Measurements from ENCODE around the gene RBM6.
A peak's percentile ranks its signal among the peaks of the same experiment; 100 is the strongest.
"Not testable (repeated sequence)": the region's sequence is repeated elsewhere in the genome, so short reads cannot be mapped to it uniquely, and the experiment has no call there.

The RBM6 gene

DNA sequence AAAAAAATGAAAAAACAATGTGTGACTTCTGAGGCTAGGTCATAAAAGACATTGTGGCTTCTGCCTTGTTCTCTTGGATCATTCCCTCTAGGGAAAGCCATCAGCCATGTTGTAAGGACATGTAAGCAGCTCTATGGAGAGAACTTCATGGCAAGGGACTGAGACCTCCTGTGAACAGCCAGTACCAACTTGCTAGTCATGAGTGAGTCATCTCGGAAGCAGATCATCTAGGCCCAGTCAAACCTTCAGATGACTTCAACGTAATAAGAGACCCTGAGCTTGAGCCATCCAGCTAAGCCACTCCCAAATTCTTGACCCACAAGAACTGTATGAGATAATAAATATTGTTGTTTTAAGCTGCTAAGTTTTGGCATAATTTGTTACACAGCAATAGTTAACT, 15.3 kb upstream of the RBM6 start:
- Histone ChIP-seq H3K9me3 (ENCODE audit: control insufficient read depth, insufficient read depth, low read length) (no peaks in the 10 kb centered on the region), H3K4me1 (ENCODE audit: control insufficient read depth, insufficient read depth, low read length) (no peaks in the 10 kb centered on the region), H3K27ac (ENCODE audit: low read depth, low read length) (no peak overlapping the region), H3K27me3 (ENCODE audit: control insufficient read depth, insufficient read depth, low read length) (no peaks in the 10 kb centered on the region), H3K4me3 (ENCODE audit: low read depth, low read length) (no peak overlapping the region), H3K9ac (ENCODE audit: low read depth, low read length) (no peak overlapping the region), H3K36me3 (ENCODE audit: control insufficient read depth, insufficient read depth, low read length) (no peaks in the 10 kb centered on the region)

DNA sequence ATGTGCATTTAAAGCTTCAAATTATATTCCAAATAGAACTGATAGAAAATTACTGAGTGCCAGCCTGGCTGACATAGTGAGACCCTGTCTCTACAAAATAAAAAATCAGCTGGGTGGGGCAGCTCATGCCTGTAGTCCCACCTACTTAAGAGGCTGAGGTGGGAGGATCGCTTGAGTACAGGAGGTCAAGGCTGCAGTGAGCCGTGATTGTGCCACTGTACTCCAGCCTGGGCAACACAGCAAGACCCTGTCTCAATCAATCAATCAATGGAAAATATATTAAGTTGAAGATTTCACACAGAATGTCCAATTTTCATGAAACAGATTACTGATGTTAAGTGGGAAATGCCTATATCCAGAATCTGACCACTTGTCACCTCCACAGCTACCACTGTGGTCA, 14.5 kb upstream of the RBM6 start:
- no peaks in the 10 kb centered on the region for H3K36me3 ChIP-seq (ENCODE audit: control insufficient read depth, insufficient read depth, low read length)
- H3K4me1 ChIP-seq (ENCODE audit: control insufficient read depth, insufficient read depth, low read length): peaks cover 7% of the 10 kb centered on the region
- no peak overlapping the region for H3K4me3 ChIP-seq (ENCODE audit: low read depth, low read length)
- H3K27ac ChIP-seq (ENCODE audit: low read depth, low read length): no peak overlapping the region
- no peak overlapping the region for H3K9ac ChIP-seq (ENCODE audit: low read depth, low read length)
- H3K9me3 ChIP-seq (ENCODE audit: control insufficient read depth, insufficient read depth, low read length): no peaks in the 10 kb centered on the region
- no peaks in the 10 kb centered on the region for H3K27me3 ChIP-seq (ENCODE audit: control insufficient read depth, insufficient read depth, low read length)

DNA sequence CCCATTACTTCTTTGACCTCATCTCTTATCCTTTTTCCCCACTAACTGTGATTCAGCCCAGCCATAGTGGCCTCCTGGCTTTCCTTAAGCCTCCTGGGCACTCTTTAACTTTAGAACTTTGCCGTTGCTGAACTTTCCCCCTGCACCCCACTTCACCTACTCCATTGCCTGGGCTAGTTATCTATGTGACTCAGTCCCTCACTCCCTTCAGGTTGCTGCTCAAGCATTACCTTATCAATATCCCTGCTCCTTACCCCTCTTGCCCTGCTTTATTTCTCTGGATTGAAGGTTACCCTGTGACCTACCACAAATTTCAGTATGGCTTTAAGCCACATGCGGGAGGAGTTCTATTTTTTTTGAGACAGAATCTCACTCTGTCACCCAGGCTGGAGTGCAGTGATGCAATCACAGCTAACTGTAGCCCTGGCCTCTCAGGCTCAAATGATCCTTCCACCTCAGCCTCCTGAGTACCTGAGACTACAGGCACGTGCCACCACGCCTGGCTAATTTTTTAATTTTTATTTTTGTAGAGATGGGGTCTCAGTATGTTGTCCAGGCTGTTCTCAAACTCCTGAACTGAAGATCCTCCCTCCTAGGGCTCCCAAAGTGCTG, 13.7 kb upstream of the RBM6 start:
- no peaks in the 10 kb centered on the region for H3K36me3 ChIP-seq (ENCODE audit: control insufficient read depth, insufficient read depth, low read length)
- no peak overlapping the region for H3K9ac ChIP-seq (ENCODE audit: low read depth, low read length)

DNA sequence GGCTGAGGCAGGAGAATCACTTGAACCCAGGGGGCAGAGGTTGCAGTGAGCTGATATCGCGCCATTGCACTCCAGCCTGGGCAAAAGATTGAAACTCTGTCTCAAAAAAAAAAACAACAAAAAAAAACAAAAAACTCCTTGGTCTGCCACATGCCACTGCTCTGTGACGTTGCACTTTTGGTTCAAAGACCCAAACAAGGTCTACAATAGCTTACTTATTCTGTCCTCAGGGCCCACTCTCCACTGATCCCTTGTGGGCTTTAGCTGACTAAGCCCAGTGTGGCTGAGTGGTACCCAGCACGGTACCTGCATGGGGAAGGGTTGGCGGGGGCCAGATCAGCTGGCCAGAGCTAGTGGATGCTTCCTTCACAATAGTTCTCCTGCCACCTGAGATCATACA, 12.2 kb upstream of the RBM6 start:
- no peak overlapping the region for H3K27ac ChIP-seq (ENCODE audit: low read depth, low read length)
- H3K9ac ChIP-seq (ENCODE audit: low read depth, low read length): no peak overlapping the region
- H3K9me3 ChIP-seq (ENCODE audit: control insufficient read depth, insufficient read depth, low read length): no peaks in the 10 kb centered on the region
- no peaks in the 10 kb centered on the region for H3K27me3 ChIP-seq (ENCODE audit: control insufficient read depth, insufficient read depth, low read length)
- no peak overlapping the region for H3K4me3 ChIP-seq (ENCODE audit: low read depth, low read length)
- no peaks in the 10 kb centered on the region for H3K36me3 ChIP-seq (ENCODE audit: control insufficient read depth, insufficient read depth, low read length)
- H3K4me1 ChIP-seq (ENCODE audit: control insufficient read depth, insufficient read depth, low read length): peaks cover 16% of the 10 kb centered on the region

More for the DNA sequence above, 13.7 kb upstream of the RBM6 start:
- peaks cover 15% of the 10 kb centered on the region for H3K4me1 ChIP-seq (ENCODE audit: control insufficient read depth, insufficient read depth, low read length)
- no peak overlapping the region for H3K27ac ChIP-seq (ENCODE audit: low read depth, low read length)
- no peaks in the 10 kb centered on the region for H3K9me3 ChIP-seq (ENCODE audit: control insufficient read depth, insufficient read depth, low read length)
- no peak overlapping the region for H3K4me3 ChIP-seq (ENCODE audit: low read depth, low read length)
- H3K27me3 ChIP-seq (ENCODE audit: control insufficient read depth, insufficient read depth, low read length): no peaks in the 10 kb centered on the region

DNA sequence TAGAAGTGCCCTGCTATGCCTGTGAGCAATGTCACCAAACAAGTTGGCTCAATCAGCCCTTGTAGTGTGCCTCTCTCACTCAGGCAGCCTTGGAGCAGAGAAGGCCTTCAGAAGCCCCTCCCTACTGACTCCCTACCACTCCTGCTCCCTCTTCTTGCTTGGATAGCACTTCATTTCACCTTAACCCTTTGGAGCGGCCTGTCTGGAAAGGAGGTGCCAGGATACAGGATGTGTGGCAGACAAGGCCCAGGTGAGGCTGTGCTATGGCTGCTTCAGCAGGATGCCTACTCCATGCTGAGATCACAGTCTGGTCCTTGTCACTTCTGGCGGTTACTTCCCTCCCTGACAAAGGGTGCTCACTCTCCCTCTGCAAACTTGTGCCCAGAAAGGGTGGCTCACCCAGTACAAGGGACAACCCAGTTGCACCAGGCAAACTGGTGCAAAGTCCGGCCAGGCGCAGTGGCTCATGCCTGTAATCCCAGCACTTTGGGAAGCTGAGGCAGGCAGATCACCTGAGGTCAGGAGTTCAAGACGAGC, 11.4 kb upstream of the RBM6 start:
- Histone ChIP-seq H3K9me3 (ENCODE audit: control insufficient read depth, insufficient read depth, low read length) (no peaks in the 10 kb centered on the region), H3K4me1 (ENCODE audit: control insufficient read depth, insufficient read depth, low read length) (peaks cover 16% of the 10 kb centered on the region), H3K27me3 (ENCODE audit: control insufficient read depth, insufficient read depth, low read length) (no peaks in the 10 kb centered on the region), H3K36me3 (ENCODE audit: control insufficient read depth, insufficient read depth, low read length) (no peaks in the 10 kb centered on the region), H3K27ac (ENCODE audit: low read depth, low read length) (no peak overlapping the region), H3K9ac (ENCODE audit: low read depth, low read length) (no peak overlapping the region), H3K4me3 (ENCODE audit: low read depth, low read length) (peak overlapping the region; percentile 79; the same call in 1 of the 2 replicates)

DNA sequence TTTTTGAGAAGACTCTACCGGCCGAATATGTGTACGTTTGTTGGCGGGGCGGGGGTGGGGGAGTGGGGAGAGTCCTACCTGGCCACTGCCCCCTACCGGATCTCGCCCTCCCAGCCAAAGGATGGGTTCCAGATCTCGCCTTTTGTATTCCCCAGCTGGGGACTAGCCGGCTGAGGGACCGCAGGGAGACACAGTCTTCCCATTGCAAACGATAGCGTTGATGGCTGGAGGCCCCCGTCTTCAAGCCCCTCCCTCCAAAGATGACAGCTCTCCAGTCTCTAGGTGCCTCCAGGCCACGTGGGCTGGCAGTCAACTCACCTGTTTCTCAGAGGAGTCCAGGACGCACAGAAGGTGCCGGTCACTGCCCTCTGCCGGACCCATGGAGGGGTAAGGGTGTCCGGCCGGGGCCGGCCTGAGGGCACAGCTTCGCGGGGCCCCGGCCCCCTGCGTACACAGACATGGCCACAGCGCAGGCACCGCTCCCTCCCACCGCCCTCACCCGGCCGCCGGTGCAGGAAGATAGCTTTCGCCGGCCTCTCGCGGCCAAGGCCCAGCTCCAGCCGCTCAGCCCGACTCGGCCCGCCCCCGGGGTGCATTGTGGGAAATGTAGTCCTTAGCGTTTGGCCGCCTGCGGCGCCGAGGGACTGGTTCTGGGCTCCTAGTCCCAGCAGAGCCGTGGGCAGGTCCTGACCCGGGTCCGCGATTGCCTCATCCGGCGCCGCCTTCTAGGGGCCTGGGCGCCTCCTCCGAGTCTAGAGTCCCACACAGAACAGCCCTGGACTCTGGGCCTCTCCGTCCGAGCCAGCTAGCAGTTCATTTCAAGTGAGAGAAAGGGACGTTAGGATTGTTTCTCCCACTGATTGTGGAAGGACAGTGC, 10.4 kb upstream of the RBM6 start, which contains the start of gene MON1A:
MON1A (minus strand) TSS at position 521 of the 877 bp plus-strand sequence. CDS start 16,465 bp downstream, outside the sequence.
- no peaks in the 10 kb centered on the region for H3K27me3 ChIP-seq (ENCODE audit: control insufficient read depth, insufficient read depth, low read length)
- H3K4me1 ChIP-seq (ENCODE audit: control insufficient read depth, insufficient read depth, low read length): peaks cover 16% of the 10 kb centered on the region
- 0 out of 2 replicates have a peak within 1 kb of the TSS, but pooled peaks have one; percentile 15 for H3K9ac ChIP-seq (ENCODE audit: low read depth, low read length)
- H3K27ac ChIP-seq (ENCODE audit: low read depth, low read length): peak within 1 kb of the TSS; percentile 80
- no peaks in the 10 kb centered on the region for H3K36me3 ChIP-seq (ENCODE audit: control insufficient read depth, insufficient read depth, low read length)
- peak within 1 kb of the TSS; percentile 79 for H3K4me3 ChIP-seq (ENCODE audit: low read depth, low read length)
- no peaks in the 10 kb centered on the region for H3K9me3 ChIP-seq (ENCODE audit: control insufficient read depth, insufficient read depth, low read length)

DNA sequence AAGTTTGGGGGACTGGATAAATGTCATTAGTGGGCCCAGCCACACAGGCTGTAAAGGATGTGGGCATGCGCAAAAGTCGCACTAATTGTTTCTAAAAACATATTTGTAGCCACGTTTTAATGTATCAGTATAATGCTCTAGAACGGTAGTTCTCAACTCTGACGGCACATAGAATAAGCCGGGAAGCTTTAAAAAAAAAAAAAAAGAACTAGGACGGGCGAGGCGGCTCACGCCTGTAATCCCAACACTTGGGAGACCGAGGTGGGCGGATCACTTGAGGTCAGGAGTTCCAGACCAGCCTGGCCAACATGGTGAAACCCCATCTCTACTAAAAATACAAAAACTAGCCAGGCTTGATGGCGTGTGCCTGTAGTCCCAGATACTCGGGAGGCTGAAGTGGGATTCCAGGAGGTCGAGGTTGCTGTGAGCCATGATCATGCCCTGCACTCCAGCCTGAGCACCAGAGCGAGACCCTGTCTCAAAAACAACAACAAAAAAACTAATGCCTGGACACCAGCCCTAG, 9.7 kb upstream of the RBM6 start:
- Histone ChIP-seq H3K9me3 (ENCODE audit: control insufficient read depth, insufficient read depth, low read length) (no peaks in the 10 kb centered on the region), H3K4me3 (ENCODE audit: low read depth, low read length) (peak overlapping the region; percentile 79), H3K9ac (ENCODE audit: low read depth, low read length) (0 out of 2 replicates have a peak overlapping the region, but pooled peaks have one; percentile 15), H3K27ac (ENCODE audit: low read depth, low read length) (peak overlapping the region; percentile 80), H3K27me3 (ENCODE audit: control insufficient read depth, insufficient read depth, low read length) (no peaks in the 10 kb centered on the region), H3K4me1 (ENCODE audit: control insufficient read depth, insufficient read depth, low read length) (peaks cover 16% of the 10 kb centered on the region), H3K36me3 (ENCODE audit: control insufficient read depth, insufficient read depth, low read length) (no peaks in the 10 kb centered on the region)

DNA sequence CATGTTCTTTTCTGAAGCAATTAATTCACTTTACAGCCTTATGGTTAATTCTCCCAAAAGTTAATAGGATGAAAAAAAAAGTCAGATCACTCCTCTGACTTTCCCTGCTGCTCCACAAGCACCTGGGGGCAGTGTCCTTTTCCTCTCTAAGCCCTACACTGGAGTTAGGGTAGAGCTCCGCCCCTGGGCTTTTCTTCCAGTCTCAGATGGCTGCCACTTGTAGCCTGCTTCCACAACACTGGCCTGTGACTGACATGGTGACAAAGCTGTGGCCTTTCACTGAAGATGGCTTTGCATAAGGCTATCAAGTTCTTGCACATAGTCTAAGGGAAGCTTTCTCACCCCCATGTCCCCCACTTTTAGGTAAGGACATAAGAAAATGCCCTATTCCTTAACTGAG, 9.0 kb upstream of the RBM6 start:
- no peak overlapping the region for H3K4me3 ChIP-seq (ENCODE audit: low read depth, low read length)
- H3K27me3 ChIP-seq (ENCODE audit: control insufficient read depth, insufficient read depth, low read length): no peaks in the 10 kb centered on the region
- peak overlapping the region; percentile 36 for H3K27ac ChIP-seq (ENCODE audit: low read depth, low read length)
- peaks cover 16% of the 10 kb centered on the region for H3K4me1 ChIP-seq (ENCODE audit: control insufficient read depth, insufficient read depth, low read length)
- no peaks in the 10 kb centered on the region for H3K9me3 ChIP-seq (ENCODE audit: control insufficient read depth, insufficient read depth, low read length)
- H3K36me3 ChIP-seq (ENCODE audit: control insufficient read depth, insufficient read depth, low read length): no peaks in the 10 kb centered on the region
- no peak overlapping the region for H3K9ac ChIP-seq (ENCODE audit: low read depth, low read length)

DNA sequence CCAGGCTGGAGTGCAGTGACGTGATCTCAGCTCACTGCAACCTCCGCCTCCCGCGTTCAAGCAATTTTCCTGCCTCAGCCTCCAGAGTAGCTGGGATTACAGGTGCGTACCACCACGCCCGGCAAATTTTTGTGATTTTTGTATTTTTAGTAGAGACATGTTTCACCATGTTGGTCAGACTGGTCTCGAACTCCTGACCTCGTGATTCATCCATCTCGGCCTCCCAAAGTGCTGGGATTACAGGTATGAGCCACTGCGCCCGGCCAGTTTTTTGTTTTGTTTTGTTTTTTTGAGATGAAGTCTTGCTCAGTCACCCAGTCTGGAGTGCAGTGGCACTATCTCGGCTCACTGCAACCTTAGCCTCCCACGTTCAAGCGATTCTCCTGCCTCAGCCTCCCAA, 7.7 kb upstream of the RBM6 start:
- not testable (repeated sequence) for H3K36me3 ChIP-seq (ENCODE audit: control insufficient read depth, insufficient read depth, low read length); H3K9me3 ChIP-seq (ENCODE audit: control insufficient read depth, insufficient read depth, low read length); H3K4me3 ChIP-seq (ENCODE audit: low read depth, low read length); H3K9ac ChIP-seq (ENCODE audit: low read depth, low read length); H3K27me3 ChIP-seq (ENCODE audit: control insufficient read depth, insufficient read depth, low read length); H3K27ac ChIP-seq (ENCODE audit: low read depth, low read length)
- peaks cover 16% of the 10 kb centered on the region for H3K4me1 ChIP-seq (ENCODE audit: control insufficient read depth, insufficient read depth, low read length)

DNA sequence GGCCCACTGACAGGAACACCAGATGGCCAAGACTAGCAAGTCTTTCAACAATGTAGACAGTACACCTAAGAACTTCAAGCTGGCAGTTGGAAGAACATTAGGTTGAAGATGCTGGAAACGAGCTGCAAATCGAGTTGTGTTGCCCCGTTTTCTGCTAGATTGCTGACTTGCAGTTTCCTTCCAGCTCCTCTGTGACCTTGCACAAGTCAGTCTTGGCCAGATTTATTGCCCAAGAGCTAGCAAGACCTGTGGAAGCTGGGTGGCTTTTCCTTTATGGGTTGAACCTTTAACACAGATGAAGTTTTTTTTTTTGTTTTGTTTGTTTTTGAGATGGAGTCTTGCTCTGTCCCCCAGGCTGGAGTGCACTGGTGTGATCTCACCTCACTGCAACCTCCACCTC, 2.9 kb upstream of the RBM6 start:
- Histone ChIP-seq H3K4me3 (ENCODE audit: low read depth, low read length) (no peak overlapping the region), H3K9ac (ENCODE audit: low read depth, low read length) (no peak overlapping the region), H3K27me3 (ENCODE audit: control insufficient read depth, insufficient read depth, low read length) (no peaks in the 10 kb centered on the region), H3K9me3 (ENCODE audit: control insufficient read depth, insufficient read depth, low read length) (no peaks in the 10 kb centered on the region), H3K27ac (ENCODE audit: low read depth, low read length) (no peak overlapping the region), H3K36me3 (ENCODE audit: control insufficient read depth, insufficient read depth, low read length) (no peaks in the 10 kb centered on the region), H3K4me1 (ENCODE audit: control insufficient read depth, insufficient read depth, low read length) (0 out of 2 replicates have a peak, but pooled peaks cover 3% of the 10 kb centered on the region)
